Erythroblast (primary cell): Measurements from ENCODE around the gene SOX1.

Source experiments
- GATA1 ChIP-seq: IDR thresholded peaks from 2 replicates; pipeline ENCODE4 v1.6.1; 2011; ENCODE audit warnings: low read depth, mild to moderate bottlenecking, control low read depth, low read length, moderate library complexity
- POLR2A ChIP-seq: IDR thresholded peaks from 2 replicates; pipeline ENCODE4 v1.6.1; 2011; ENCODE audit warnings: mild to moderate bottlenecking, low read length

DNA sequence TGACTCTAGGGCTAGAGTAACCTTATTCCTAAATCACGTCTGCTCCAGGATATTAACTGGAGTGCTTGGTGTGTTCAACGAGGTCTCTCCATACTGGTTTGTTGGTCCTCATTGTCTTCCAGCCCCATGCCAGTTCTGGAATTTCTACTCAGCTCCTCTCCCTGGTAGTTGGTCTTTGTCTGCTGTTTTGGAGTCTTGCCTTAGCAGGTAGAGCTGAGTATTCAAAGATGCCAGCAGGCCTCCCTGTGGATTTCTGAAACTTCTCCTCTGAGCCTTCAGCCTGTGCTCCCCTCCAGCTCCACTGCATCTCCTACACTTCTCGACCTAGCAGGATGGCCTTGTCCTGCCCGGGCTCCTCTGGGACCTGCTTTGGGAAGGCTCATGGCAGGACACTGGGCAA is 25.5 kb downstream of the SOX1 start:
- TF ChIP-seq POLR2A: no peak
- TF ChIP-seq GATA1: no peak
